Measurements from ENCODE around the gene KCNK2.

KCNK2 gene

GRCh38 chr1:215201283-215201682 lies 118.7 kb downstream of the KCNK2 start:
- Histone ChIP-seq H3K27ac (replicated peaks) (no peak overlapping the region), H3K4me3 (replicated peaks; ENCODE audit: insufficient read depth, low read length) (no peak overlapping the region), H3K27me3 (ENCODE audit: insufficient read depth, poor library complexity, severe bottlenecking) (no peaks in the 10 kb centered on the region)
- DNase-seq (ENCODE audit: low read depth in 1 of 2, low spot score in 1 of 2): no peak
- TF ChIP-seq CTCF (IDR thresholded peaks at IDR 0.05; ENCODE audit: insufficient read depth, low read length) (no peak), REST (IDR thresholded peaks at IDR 0.05; ENCODE audit: insufficient replicate concordance, low read depth) (no peak), GABPA (IDR thresholded peaks at IDR 0.05; ENCODE audit: low read depth) (no peak), SPI1 (IDR thresholded peaks at IDR 0.05; ENCODE audit: borderline replicate concordance, low read depth) (no peak), POLR2AphosphoS5 (IDR thresholded peaks at IDR 0.05; ENCODE audit: low read depth) (no peak)

GRCh38 chr1:215202868-215203267 lies 120.3 kb downstream of the KCNK2 start:
- H3K4me3 ChIP-seq (replicated peaks; ENCODE audit: insufficient read depth, low read length): no peak overlapping the region
- no peak for DNase-seq (ENCODE audit: low read depth in 1 of 2, low spot score in 1 of 2)
- H3K27me3 ChIP-seq (ENCODE audit: insufficient read depth, poor library complexity, severe bottlenecking): no peaks in the 10 kb centered on the region
- no peak overlapping the region for H3K27ac ChIP-seq (replicated peaks)
- TF ChIP-seq POLR2AphosphoS5 (IDR thresholded peaks at IDR 0.05; ENCODE audit: low read depth): no peak
- no peak for TF ChIP-seq GABPA (IDR thresholded peaks at IDR 0.05; ENCODE audit: low read depth)
- TF ChIP-seq CTCF (IDR thresholded peaks at IDR 0.05; ENCODE audit: insufficient read depth, low read length): no peak
- TF ChIP-seq REST (IDR thresholded peaks at IDR 0.05; ENCODE audit: insufficient replicate concordance, low read depth): no peak
- no peak for TF ChIP-seq SPI1 (IDR thresholded peaks at IDR 0.05; ENCODE audit: borderline replicate concordance, low read depth)

GRCh38 chr1:215210167-215210566 lies 127.6 kb downstream of the KCNK2 start:
- Histone ChIP-seq H3K4me3 (replicated peaks; ENCODE audit: insufficient read depth, low read length) (no peak overlapping the region), H3K27me3 (ENCODE audit: insufficient read depth, poor library complexity, severe bottlenecking) (no peaks in the 10 kb centered on the region), H3K27ac (replicated peaks) (no peak overlapping the region)
- TF ChIP-seq GABPA (IDR thresholded peaks at IDR 0.05; ENCODE audit: low read depth) (no peak), CTCF (IDR thresholded peaks at IDR 0.05; ENCODE audit: insufficient read depth, low read length) (no peak), REST (IDR thresholded peaks at IDR 0.05; ENCODE audit: insufficient replicate concordance, low read depth) (no peak), POLR2AphosphoS5 (IDR thresholded peaks at IDR 0.05; ENCODE audit: low read depth) (no peak), SPI1 (IDR thresholded peaks at IDR 0.05; ENCODE audit: borderline replicate concordance, low read depth) (no peak)
- DNase-seq (ENCODE audit: low read depth in 1 of 2, low spot score in 1 of 2): no peak
